GM12892 (cell line): ENCODE results near the gene RITA1.
A peak's percentile ranks its signal among the peaks of the same experiment; 100 is the strongest.

Experiments
- DNase-seq: peaks from one replicate; pipeline ENCODE4 v3.0.0; 2011; ENCODE audit not compliant: insufficient read length
- FAIRE-seq: peaks from 2 replicates; lab custom pipeline; 2011; peaks lifted over from hg19 to GRCh38; lab: Jason Lieb, UNC
- POLR2A ChIP-seq: IDR thresholded peaks from 2 replicates; pipeline ENCODE4 v1.6.1; 2011; ENCODE audit warnings: low read depth, low read length, control low read depth
- POLR2AphosphoS5 ChIP-seq: IDR thresholded peaks from 2 replicates; pipeline ENCODE4 v1.6.1; 2011; ENCODE audit warnings: low read depth, low read length, control low read depth
- TAF1 ChIP-seq: IDR thresholded peaks from 2 replicates; pipeline ENCODE4 v1.6.1; 2011; ENCODE audit warnings: low read depth, mild to moderate bottlenecking, control low read depth, low read length, borderline replicate concordance

The RITA1 gene

GRCh38 chr12:113216027-113216426 is 30.5 kb downstream of the RITA1 start:
- DNase-seq, result no peak
- no peak for FAIRE-seq
- no peak for TF ChIP-seq POLR2AphosphoS5
- TF ChIP-seq TAF1, result no peak

- no peak for DNase-seq
- no peak for FAIRE-seq
- TF ChIP-seq POLR2A (no peak), TAF1 (no peak), POLR2AphosphoS5 (no peak)
Observed at GRCh38 chr12:113220593-113221180, 35.2 kb downstream of the RITA1 start.

GRCh38 chr12:113221181-113221996 is 35.9 kb downstream of the RITA1 start, which contains the start of gene TPCN1:
TSS of gene TPCN1 (plus strand) at chr12:113221464. CDS start at chr12:113226853, 5,389 bp downstream.
- TF ChIP-seq POLR2A (peak; percentile 97), TAF1 (peak; percentile 91; the same call in 1 of the 2 replicates), POLR2AphosphoS5 (peak; percentile 95)
- peak; percentile 90 for DNase-seq
- FAIRE-seq, result peak; percentile 98

GRCh38 chr12:113221997-113222729 is 36.6 kb downstream of the RITA1 start:
- DNase-seq (no peak), FAIRE-seq (peak; percentile 40)
- no peak; the same call in none of the 2 replicates for TF ChIP-seq POLR2AphosphoS5
- no peak for TF ChIP-seq TAF1
- no peak; the same call in 1 of the 2 replicates for TF ChIP-seq POLR2A

GRCh38 chr12:113222730-113223531 is 37.4 kb downstream of the RITA1 start:
- no peak for DNase-seq
- TF ChIP-seq TAF1, result no peak
- peak; percentile 25; the same call in 1 of the 2 replicates for TF ChIP-seq POLR2A
- no peak for TF ChIP-seq POLR2AphosphoS5

GRCh38 chr12:113224955-113225354 is 39.4 kb downstream of the RITA1 start:
- no peak for FAIRE-seq
- DNase-seq, result no peak
- TF ChIP-seq TAF1, result no peak
- no peak for TF ChIP-seq POLR2AphosphoS5
- no peak for TF ChIP-seq POLR2A

More at GRCh38 chr12:113222730-113223531, 37.4 kb downstream of the RITA1 start:
- FAIRE-seq, result peak; percentile 40

- TF ChIP-seq TAF1 (no peak), POLR2A (no peak), POLR2AphosphoS5 (no peak)
- FAIRE-seq (no peak), DNase-seq (no peak)
Observed at GRCh38 chr12:113226696-113227568, 41.4 kb downstream of the RITA1 start.

- DNase-seq (no peak), FAIRE-seq (no peak)
- TF ChIP-seq POLR2AphosphoS5, result no peak
- TF ChIP-seq POLR2A, result no peak
- TF ChIP-seq TAF1, result no peak
Observed at GRCh38 chr12:113227686-113228391, 42.3 kb downstream of the RITA1 start.

GRCh38 chr12:113228394-113229028 is 43.0 kb downstream of the RITA1 start:
- DNase-seq, result no peak
- FAIRE-seq, result peak; percentile 24
- TF ChIP-seq POLR2A (no peak), POLR2AphosphoS5 (no peak), TAF1 (no peak)
